Renal cortical epithelial cell (primary cell): Measurements from ENCODE around the gene LCE1A. TPM values are rescaled to one million over a fixed set of nuclear protein-coding genes. Genes with fewer than 3 reads are reported as not detected.

ENCODE experiments used
- DNase-seq: peaks from one replicate; pipeline ENCODE4 v3.0.0-alpha.2; 2011; ENCODE audit warnings: low read depth
- total RNA-seq: library from RNA; depleted of rRNA; stranded (reverse); fragments of >200 nt; gene quantifications from 2 replicates; pipeline ENCODE4 v1.2.3, GENCODE V29; 2014

The LCE1A gene
- total RNA-seq, 1 donor from 2014 or later, result not detected

- DNase-seq, result peak; percentile 2
These were observed 43.8 kb downstream of the LCE1A start for GRCh38 chr1:152870831-152871730.

- DNase-seq, result no peak
These were observed 44.5 kb downstream of the LCE1A start for GRCh38 chr1:152871731-152872126.

- DNase-seq, result no peak
These were observed 46.2 kb downstream of the LCE1A start for GRCh38 chr1:152873495-152873894.

GRCh38 chr1:152876827-152877226 is 49.6 kb downstream of the LCE1A start:
- no peak for DNase-seq

Other genes with a start within 250 kb of the LCE1A start
- not detected in 2 replicates for gene LCE3D, start 247.0 kb upstream of the LCE1A start, total RNA-seq
- not detected in 2 replicates for gene LCE3C, start 227.2 kb upstream of the LCE1A start, total RNA-seq
- not detected in 2 replicates for gene LCE3B, start 213.7 kb upstream of the LCE1A start, total RNA-seq
- not detected in 2 replicates for gene LCE3A, start 204.4 kb upstream of the LCE1A start, total RNA-seq
- gene LCE2D, start 164.1 kb upstream of the LCE1A start, total RNA-seq, result not detected in 2 replicates
- not detected in 2 replicates for gene LCE2C, start 152.2 kb upstream of the LCE1A start, total RNA-seq
- gene LCE2B, start 141.3 kb upstream of the LCE1A start, total RNA-seq, result not detected in 2 replicates
- gene LCE2A, start 129.1 kb upstream of the LCE1A start, total RNA-seq, result not detected in 2 replicates
- not detected in 2 replicates for gene LCE4A, start 119.3 kb upstream of the LCE1A start, total RNA-seq
- not detected in 2 replicates for gene KPRP, start 69.4 kb upstream of the LCE1A start, total RNA-seq
- not detected in 2 replicates for gene LCE1F, start 52.3 kb upstream of the LCE1A start, total RNA-seq
- gene LCE1E, start 41.2 kb upstream of the LCE1A start, total RNA-seq, result not detected in 2 replicates
- gene LCE1D, start 30.8 kb upstream of the LCE1A start, total RNA-seq, result not detected in 2 replicates
- gene LCE1C, start 20.8 kb upstream of the LCE1A start, total RNA-seq, result not detected in 2 replicates
- not detected in 2 replicates for gene LCE1B, start 15.5 kb upstream of the LCE1A start, total RNA-seq
- not detected in 2 replicates for gene LCE6A, start 15.4 kb downstream of the LCE1A start, total RNA-seq
- gene LCE7A, start 32.5 kb downstream of the LCE1A start, total RNA-seq, result not detected in 2 replicates
- gene SMCP, start 50.8 kb downstream of the LCE1A start, total RNA-seq, result not detected in 2 replicates
- gene IVL, start 81.1 kb downstream of the LCE1A start, total RNA-seq, result 0.15 and 2.4 TPM in 2 replicates
- gene SPRR5, start 119.7 kb downstream of the LCE1A start, total RNA-seq, result not detected in 2 replicates
- gene SPRR4, start 143.2 kb downstream of the LCE1A start, total RNA-seq, result not detected in 2 replicates
- gene SPRR1A, start 156.6 kb downstream of the LCE1A start, total RNA-seq, result not detected in 2 replicates
- gene SPRR3, start 174.3 kb downstream of the LCE1A start, total RNA-seq, result not detected in 2 replicates
- gene SPRR1B, start 203.7 kb downstream of the LCE1A start, total RNA-seq, result not detected in 2 replicates
- gene SPRR2D, start 213.6 kb downstream of the LCE1A start, total RNA-seq, result not detected in 2 replicates
- not detected in 2 replicates for gene SPRR2A, start 230.0 kb downstream of the LCE1A start, total RNA-seq
- gene SPRR2B, start 244.1 kb downstream of the LCE1A start, total RNA-seq, result not detected in 2 replicates